SK-N-DZ (cell line): ENCODE results near the gene DCHS2.
"Not testable (repeated sequence)": the region's sequence is repeated elsewhere in the genome, so short reads cannot be mapped to it uniquely, and the experiment has no call there.

Source experiments
- DNase-seq: peaks from one replicate; pipeline ENCODE4 v3.0.0-alpha.2; 2015; ENCODE audit warnings: low spot score

Gene DCHS2

DNA sequence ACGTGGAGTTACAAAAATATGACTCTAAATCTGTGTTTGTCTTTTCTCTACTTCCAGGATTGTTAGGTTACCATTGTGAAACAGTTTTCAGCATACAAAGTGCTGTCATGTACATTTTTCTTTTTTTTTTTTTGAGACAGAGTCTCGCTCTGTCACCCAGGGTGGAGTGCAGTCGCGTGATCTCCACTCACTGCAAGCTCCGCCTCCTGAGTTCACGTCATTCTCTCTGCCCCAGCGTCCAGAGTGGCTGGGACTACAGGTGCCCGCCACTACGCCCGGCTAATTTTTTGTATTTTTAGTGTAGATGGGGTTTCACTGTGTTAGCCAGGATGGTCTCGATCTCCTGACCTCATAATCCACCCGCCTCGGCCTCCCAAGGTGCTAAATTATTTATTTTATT is 274.2 kb downstream of the DCHS2 start:
- not testable (repeated sequence) for DNase-seq

GRCh38 chr4:154211506-154211905 is 280.1 kb downstream of the DCHS2 start:
- DNase-seq, result no peak

GRCh38 chr4:154208424-154208823 is 283.2 kb downstream of the DCHS2 start:
- no peak for DNase-seq

DNA sequence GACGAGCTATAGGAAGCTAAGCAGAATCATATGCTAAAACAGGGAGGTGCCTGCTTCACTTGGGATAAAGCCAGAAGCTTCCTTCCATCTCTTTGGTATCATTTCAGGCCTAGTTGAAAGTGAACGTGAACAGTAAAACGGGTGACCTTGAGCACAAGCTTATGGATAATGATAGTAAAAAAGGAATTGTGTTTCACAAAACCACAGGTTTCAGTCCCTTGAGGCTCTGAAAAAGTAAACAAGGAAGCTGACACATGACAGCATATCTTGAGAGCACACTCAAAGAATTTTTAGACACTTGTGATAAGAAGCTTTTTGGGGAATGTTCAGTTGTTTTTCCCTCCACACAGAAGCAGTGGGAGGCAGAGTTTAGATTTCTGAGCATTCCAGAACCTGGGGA is 286.1 kb downstream of the DCHS2 start:
- no peak for DNase-seq

- no peak for DNase-seq
These were observed 296.9 kb downstream of the DCHS2 start for GRCh38 chr4:154194649-154195048.

GRCh38 chr4:154192585-154192984 is 299.0 kb downstream of the DCHS2 start:
- DNase-seq, result no peak

GRCh38 chr4:154189346-154189745 is 302.3 kb downstream of the DCHS2 start:
- no peak for DNase-seq

DNA sequence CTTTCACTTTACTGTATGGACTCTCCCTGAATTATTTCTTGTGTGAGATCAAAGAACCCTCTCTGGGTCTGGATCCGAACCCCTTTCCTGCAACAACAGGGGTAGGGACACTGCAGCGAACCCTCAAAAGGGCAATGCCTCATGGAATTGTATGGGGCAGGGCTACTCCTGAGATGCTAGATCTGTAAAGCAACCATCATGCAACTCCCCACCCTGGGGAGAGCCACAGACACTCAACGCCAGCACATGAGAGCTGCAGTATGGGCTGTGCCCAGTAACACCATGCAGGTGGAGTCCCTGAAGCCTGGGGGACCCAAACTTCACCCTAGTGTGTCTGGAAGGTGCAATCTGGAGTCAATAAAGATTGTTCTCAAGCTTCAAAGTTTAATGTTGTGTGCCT is 304.7 kb downstream of the DCHS2 start:
- no peak for DNase-seq

GRCh38 chr4:154186035-154186434 is 305.6 kb downstream of the DCHS2 start:
- no peak for DNase-seq

GRCh38 chr4:154184238-154184637 is 307.4 kb downstream of the DCHS2 start:
- no peak for DNase-seq

GRCh38 chr4:154183264-154183663 is 308.3 kb downstream of the DCHS2 start:
- no peak for DNase-seq
